ENCODE data around the gene LGALS1. TPM values are rescaled to one million over a fixed set of nuclear protein-coding genes. Genes with fewer than 3 reads are reported as not detected.

LGALS1 gene
- total RNA-seq, 1 donor from 2014 or later: 1,816 TPM

GRCh38 chr22:37726241-37726887 is 50.9 kb downstream of the LGALS1 start:
- FAIRE-seq (no peak), DNase-seq (ENCODE audit: low read depth) (no peak)
- no peak overlapping the region for H3K4me3 ChIP-seq (ENCODE audit: low read depth, low read length)
- H3K36me3 ChIP-seq (ENCODE audit: control insufficient read depth, insufficient read depth, low read length): no peaks in the 10 kb centered on the region
- no peaks in the 10 kb centered on the region for H3K27me3 ChIP-seq (ENCODE audit: control insufficient read depth, insufficient read depth, low read length)
- no peak for TF ChIP-seq CTCF (IDR thresholded peaks at IDR 0.05; ENCODE audit: insufficient read depth, low read length, severe bottlenecking)

- Histone ChIP-seq H3K36me3 (ENCODE audit: control insufficient read depth, insufficient read depth, low read length) (no peaks in the 10 kb centered on the region), H3K4me3 (ENCODE audit: low read depth, low read length) (no peak overlapping the region), H3K27me3 (ENCODE audit: control insufficient read depth, insufficient read depth, low read length) (no peaks in the 10 kb centered on the region)
- no peak for TF ChIP-seq CTCF (IDR thresholded peaks at IDR 0.05; ENCODE audit: insufficient read depth, low read length, severe bottlenecking)
- no peak for FAIRE-seq
- no peak for DNase-seq (ENCODE audit: low read depth)
These were observed 53.2 kb downstream of the LGALS1 start for GRCh38 chr22:37728620-37729019.

Other genes with a start within 250 kb of the LGALS1 start
- 0.26 and 0.51 TPM in 2 replicates for gene ELFN2, start 248.2 kb upstream of the LGALS1 start, total RNA-seq
- gene MFNG, start 189.3 kb upstream of the LGALS1 start, total RNA-seq: 0.26 and 1.3 TPM in 2 replicates
- 8.1 and 14.2 TPM in 2 replicates for gene CARD10, start 156.2 kb upstream of the LGALS1 start, total RNA-seq
- 5.8 and 11.0 TPM in 2 replicates for gene CDC42EP1, start 115.2 kb upstream of the LGALS1 start, total RNA-seq
- gene LGALS2, start 95.5 kb upstream of the LGALS1 start, total RNA-seq: not detected in 2 replicates
- gene GGA1, start 66.8 kb upstream of the LGALS1 start, total RNA-seq: 36.1 and 41.5 TPM in 2 replicates
- 15.5 and 15.6 TPM in 2 replicates for gene SH3BP1, start 36.0 kb upstream of the LGALS1 start, total RNA-seq
- 2.2 and 3.4 TPM in 2 replicates for gene PDXP, start 16.9 kb upstream of the LGALS1 start, total RNA-seq
- 39.8 and 50.1 TPM in 2 replicates for gene NOL12, start 10.7 kb downstream of the LGALS1 start, total RNA-seq
- gene TRIOBP, start 21.4 kb downstream of the LGALS1 start, total RNA-seq: 40.3 and 45.6 TPM in 2 replicates
- gene GCAT, start 132.3 kb downstream of the LGALS1 start, total RNA-seq: 12.8 and 27.6 TPM in 2 replicates
- not detected in 2 replicates for gene GALR3, start 147.7 kb downstream of the LGALS1 start, total RNA-seq
- gene ANKRD54, start 168.7 kb downstream of the LGALS1 start, total RNA-seq: 18.7 and 18.9 TPM in 2 replicates
- 267 and 420 TPM in 2 replicates for gene EIF3L, start 173.8 kb downstream of the LGALS1 start, total RNA-seq
- 143 and 201 TPM in 2 replicates for gene MICALL1, start 230.7 kb downstream of the LGALS1 start, total RNA-seq